ENCODE results near the gene SYNC.
"Not testable (repeated sequence)": the region's sequence is repeated elsewhere in the genome, so short reads cannot be mapped to it uniquely, and the experiment has no call there.

SYNC gene

GRCh38 chr1:32724678-32725614 is 22.4 kb upstream of the SYNC start:
- DNase-seq (ENCODE audit: low read depth, low spot score) = no peak

- no peak for DNase-seq (ENCODE audit: low read depth, low spot score)
Measured at GRCh38 chr1:32719681-32720275, 17.2 kb upstream of the SYNC start.

GRCh38 chr1:32718527-32718926 is 16.0 kb upstream of the SYNC start:
- no peak for DNase-seq (ENCODE audit: low read depth, low spot score)

- DNase-seq (ENCODE audit: low read depth, low spot score) = no peak
Measured at GRCh38 chr1:32718036-32718435, 15.5 kb upstream of the SYNC start.

- DNase-seq (ENCODE audit: low read depth, low spot score) = no peak
Measured at GRCh38 chr1:32717503-32717902, 14.9 kb upstream of the SYNC start.

GRCh38 chr1:32716312-32717148 is 14.0 kb upstream of the SYNC start:
- DNase-seq (ENCODE audit: low read depth, low spot score) = no peak

GRCh38 chr1:32715901-32716311 is 13.3 kb upstream of the SYNC start:
- no peak for DNase-seq (ENCODE audit: low read depth, low spot score)

GRCh38 chr1:32714277-32714676 is 11.7 kb upstream of the SYNC start:
- DNase-seq (ENCODE audit: low read depth, low spot score) = no peak

GRCh38 chr1:32713081-32713480 is 10.5 kb upstream of the SYNC start:
- no peak for DNase-seq (ENCODE audit: low read depth, low spot score)

GRCh38 chr1:32711221-32711620 is 8.7 kb upstream of the SYNC start:
- DNase-seq (ENCODE audit: low read depth, low spot score) = not testable (repeated sequence)

- DNase-seq (ENCODE audit: low read depth, low spot score) = no peak
Measured at GRCh38 chr1:32709476-32709875, 6.9 kb upstream of the SYNC start.

- DNase-seq (ENCODE audit: low read depth, low spot score) = no peak
Measured at GRCh38 chr1:32709075-32709474, 6.5 kb upstream of the SYNC start.

GRCh38 chr1:32706491-32706890 is 3.9 kb upstream of the SYNC start:
- DNase-seq (ENCODE audit: low read depth, low spot score) = no peak

GRCh38 chr1:32705516-32705915 is 2.9 kb upstream of the SYNC start:
- DNase-seq (ENCODE audit: low read depth, low spot score) = no peak

GRCh38 chr1:32703479-32704291 is 1.1 kb upstream of the SYNC start:
- DNase-seq (ENCODE audit: low read depth, low spot score) = no peak

GRCh38 chr1:32701951-32702598 is 495 bp downstream of the SYNC start:
- DNase-seq (ENCODE audit: low read depth, low spot score) = no peak

- no peak for DNase-seq (ENCODE audit: low read depth, low spot score)
Measured at GRCh38 chr1:32701421-32701911, 1.1 kb downstream of the SYNC start.

GRCh38 chr1:32696996-32697395 is 5.6 kb downstream of the SYNC start:
- DNase-seq (ENCODE audit: low read depth, low spot score) = not testable (repeated sequence)

GRCh38 chr1:32696041-32696440 is 6.5 kb downstream of the SYNC start:
- DNase-seq (ENCODE audit: low read depth, low spot score) = no peak

GRCh38 chr1:32695098-32695904 is 7.3 kb downstream of the SYNC start:
- DNase-seq (ENCODE audit: low read depth, low spot score) = no peak
